Progenitor cell of endocrine pancreas (in vitro differentiated cells): ENCODE results near the gene CD44. TPM values are rescaled to one million over a fixed set of nuclear protein-coding genes. Genes with fewer than 3 reads are reported as not detected.
A peak's percentile ranks its signal among the peaks of the same experiment; 100 is the strongest.

Experiments used
- DNase-seq: peaks from one replicate; pipeline ENCODE4 v3.0.0; 2021; ENCODE audit warnings: low spot score; ENCODE audit not compliant: unreplicated experiment
- H3K27ac Mint-ChIP-seq: 2 replicates; pipeline ENCODE4 v1.8.0; 2021; ENCODE audit warnings: mild to moderate bottlenecking, moderate library complexity, mixed read lengths
- H3K27me3 Mint-ChIP-seq: 2 replicates; pipeline ENCODE4 v1.8.0; 2021; ENCODE audit warnings: mixed read lengths
- H3K36me3 Mint-ChIP-seq: 2 replicates; pipeline ENCODE4 v1.8.0; 2022; ENCODE audit warnings: mixed read lengths; ENCODE audit not compliant: insufficient read depth
- H3K4me1 Mint-ChIP-seq: 2 replicates; pipeline ENCODE4 v1.8.0; 2021; ENCODE audit warnings: low read depth, mixed read lengths
- H3K4me3 Mint-ChIP-seq: 2 replicates; pipeline ENCODE4 v1.8.0; 2021; ENCODE audit warnings: low read depth, mild to moderate bottlenecking, moderate library complexity, mixed read lengths
- H3K9me3 Mint-ChIP-seq: 2 replicates; pipeline ENCODE4 v1.8.0; 2021; ENCODE audit warnings: low read depth, mixed read lengths
- CTCF ChIP-seq: fragments of 200-600 bp; sonication (generic); IDR thresholded peaks from one replicate; pipeline ENCODE4 v1.5.0; 2021; ENCODE audit warnings: antibody characterized with exemption, mild to moderate bottlenecking; ENCODE audit not compliant: unreplicated experiment
- total RNA-seq: library from RNA; stranded (reverse); gene quantifications from 2 replicates; pipeline ENCODE4 v1.2.1, GENCODE V29; 2021

Gene CD44
- total RNA-seq, 1 donor from 2014 or later = 1.9 TPM

GRCh38 chr11:35237860-35238715, 99.1 kb downstream of the CD44 start:
- Mint-ChIP-seq H3K36me3 (no peaks in the 10 kb centered on the region), H3K9me3 (no peaks in the 10 kb centered on the region), H3K4me1 (peaks cover 5% of the 10 kb centered on the region), H3K27ac (no peak overlapping the region), H3K27me3 (peaks cover 7% of the 10 kb centered on the region), H3K4me3 (no peak overlapping the region)
- peak; percentile 73 for TF ChIP-seq CTCF
- DNase-seq = peak; percentile 17

- Mint-ChIP-seq H3K4me1 (peaks cover 5% of the 10 kb centered on the region), H3K27ac (no peak overlapping the region), H3K9me3 (no peaks in the 10 kb centered on the region), H3K27me3 (peaks cover 7% of the 10 kb centered on the region), H3K36me3 (no peaks in the 10 kb centered on the region), H3K4me3 (no peak overlapping the region)
- DNase-seq = no peak
- no peak for TF ChIP-seq CTCF
These were observed 99.9 kb downstream of the CD44 start for GRCh38 chr11:35238882-35239281.

GRCh38 chr11:35239471-35240075, 100.6 kb downstream of the CD44 start:
- TF ChIP-seq CTCF = no peak
- Mint-ChIP-seq H3K4me3 (no peak overlapping the region), H3K36me3 (no peaks in the 10 kb centered on the region), H3K27me3 (peaks cover 7% of the 10 kb centered on the region), H3K27ac (no peak overlapping the region), H3K4me1 (peaks cover 5% of the 10 kb centered on the region), H3K9me3 (no peaks in the 10 kb centered on the region)
- no peak for DNase-seq

GRCh38 chr11:35241083-35241482, 102.1 kb downstream of the CD44 start:
- Mint-ChIP-seq H3K27ac (no peak overlapping the region), H3K4me1 (peaks cover 5% of the 10 kb centered on the region), H3K9me3 (no peaks in the 10 kb centered on the region), H3K27me3 (peaks cover 7% of the 10 kb centered on the region), H3K36me3 (no peaks in the 10 kb centered on the region), H3K4me3 (no peak overlapping the region)
- no peak for TF ChIP-seq CTCF
- DNase-seq = no peak

- Mint-ChIP-seq H3K4me1 (peaks cover 5% of the 10 kb centered on the region), H3K27me3 (peaks cover 7% of the 10 kb centered on the region), H3K4me3 (no peak overlapping the region), H3K27ac (no peak overlapping the region), H3K36me3 (no peaks in the 10 kb centered on the region), H3K9me3 (no peaks in the 10 kb centered on the region)
- no peak for TF ChIP-seq CTCF
- no peak for DNase-seq
These were observed 102.6 kb downstream of the CD44 start for GRCh38 chr11:35241531-35241930.
